ENCODE data around the gene FBN2.
"Not testable (repeated sequence)": the region's sequence is repeated elsewhere in the genome, so short reads cannot be mapped to it uniquely, and the experiment has no call there.

The FBN2 gene

DNA sequence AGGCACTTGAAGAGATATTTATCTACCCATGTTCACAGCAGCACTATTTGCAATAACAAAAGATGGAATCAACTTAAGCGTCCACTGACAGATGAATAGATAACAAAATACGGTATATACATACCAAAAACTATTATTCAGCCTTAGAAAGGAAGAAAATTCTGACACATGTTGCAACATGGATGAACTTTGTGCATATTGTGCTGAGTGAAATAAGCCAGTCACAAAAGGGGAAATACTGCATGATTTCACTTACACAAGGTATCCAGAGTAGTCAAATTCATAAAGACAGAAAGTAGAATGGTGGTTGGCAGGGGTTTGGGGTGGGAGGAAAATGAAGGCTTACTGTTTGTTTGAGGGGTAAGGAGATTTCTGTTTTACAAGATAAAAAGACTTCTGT lies 66.0 kb downstream of the FBN2 start:
- Mint-ChIP-seq H3K27ac (no peak overlapping the region), H3K4me1 (no peaks in the 10 kb centered on the region), H3K9me3 (peaks cover 0 to 8% of the 10 kb centered on the region in 2 donors), H3K4me3 (no peak overlapping the region), H3K27me3 (no peaks in the 10 kb centered on the region)
- ATAC-seq = no peak
- DNase-seq = no peak

DNA sequence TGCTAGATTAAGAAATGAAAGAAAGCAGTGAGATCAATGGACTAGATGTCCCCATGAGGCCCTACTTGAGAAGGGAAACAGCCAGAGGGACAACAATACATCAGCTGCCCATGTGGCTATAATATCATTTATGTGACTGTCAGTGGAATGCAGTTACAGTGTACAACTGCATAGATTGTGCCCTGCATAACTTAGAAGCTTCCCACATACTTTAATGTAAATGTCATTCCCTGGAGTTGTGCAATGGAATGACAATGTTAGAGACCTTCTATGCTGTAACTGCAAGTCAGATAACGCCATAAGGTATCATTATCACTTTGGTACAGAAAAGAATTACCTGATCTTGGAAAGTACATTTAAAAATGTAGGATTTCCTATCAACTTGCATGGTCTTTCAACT lies 67.4 kb downstream of the FBN2 start:
- Mint-ChIP-seq H3K27ac (no peak overlapping the region), H3K4me1 (no peaks in the 10 kb centered on the region), H3K27me3 (no peaks in the 10 kb centered on the region), H3K4me3 (no peak overlapping the region), H3K9me3 (peaks cover 0 to 8% of the 10 kb centered on the region in 2 donors)
- DNase-seq (no peak), ATAC-seq (no peak)

DNA sequence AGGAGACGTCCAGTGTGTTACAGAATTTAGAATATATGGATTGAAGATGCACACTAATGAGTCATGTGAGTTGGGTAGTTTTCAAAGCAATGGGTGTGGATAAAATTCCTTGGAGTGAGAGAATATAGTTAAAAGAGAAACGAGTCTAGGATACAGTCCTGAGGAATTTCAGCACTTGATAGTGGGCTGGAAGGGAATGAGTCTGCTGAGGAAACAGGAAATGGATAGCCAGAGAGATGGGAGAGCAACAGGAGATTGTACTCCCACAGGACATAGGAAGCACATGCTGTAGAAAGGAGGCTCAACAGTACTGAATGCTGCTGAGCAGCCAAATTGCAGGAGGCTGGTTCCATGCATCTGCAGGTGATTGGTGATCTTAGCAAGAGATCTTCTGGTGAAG lies 68.1 kb downstream of the FBN2 start:
- no peaks in the 10 kb centered on the region for H3K4me1 Mint-ChIP-seq
- H3K9me3 Mint-ChIP-seq = peaks cover 0 to 8% of the 10 kb centered on the region in 2 donors
- no peaks in the 10 kb centered on the region for H3K27me3 Mint-ChIP-seq
- ATAC-seq (no peak), DNase-seq (no peak)
- no peak overlapping the region for H3K27ac Mint-ChIP-seq
- H3K4me3 Mint-ChIP-seq = no peak overlapping the region

DNA sequence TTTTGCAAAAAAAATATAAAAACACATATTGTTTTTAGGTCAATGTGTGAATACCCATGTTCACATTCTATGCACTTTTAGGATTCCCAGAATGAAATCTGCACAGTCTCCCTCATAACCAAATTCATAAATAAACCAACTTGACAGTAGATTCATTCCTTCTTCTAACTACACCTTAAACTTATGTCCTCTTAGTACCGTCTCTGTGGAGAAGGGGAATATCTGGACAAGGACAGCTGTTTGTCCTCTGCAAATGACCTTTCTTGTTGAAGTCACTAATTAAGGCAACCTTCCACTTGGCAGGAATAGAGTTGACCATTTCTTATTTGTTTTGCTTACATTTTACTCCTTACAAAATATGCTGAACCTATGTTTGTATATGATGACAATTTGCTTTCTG lies 71.1 kb downstream of the FBN2 start:
- Mint-ChIP-seq H3K4me1 (no peaks in the 10 kb centered on the region), H3K4me3 (no peak overlapping the region), H3K9me3 (peaks cover 0 to 8% of the 10 kb centered on the region in 2 donors), H3K27me3 (no peaks in the 10 kb centered on the region), H3K27ac (no peak overlapping the region)
- DNase-seq (no peak), ATAC-seq (no peak)

DNA sequence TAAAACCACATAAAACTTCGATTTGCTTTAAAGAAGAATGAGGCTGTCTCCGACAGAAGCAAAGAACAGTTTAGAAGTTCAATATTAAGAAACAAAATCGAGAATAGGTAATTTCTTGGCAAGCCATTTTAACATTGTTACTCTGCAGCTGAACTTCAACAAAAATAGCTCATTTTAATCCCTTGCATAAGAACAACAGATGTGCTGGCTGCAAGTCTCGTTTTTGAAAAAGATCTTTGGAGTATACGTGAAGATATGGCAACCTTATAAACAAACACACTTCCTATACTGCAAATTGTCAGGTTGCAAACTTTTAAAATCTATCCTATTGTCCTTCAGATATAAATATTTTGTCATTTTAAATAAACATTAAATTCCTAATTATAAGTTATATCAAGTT lies 71.5 kb downstream of the FBN2 start:
- DNase-seq = no peak

DNA sequence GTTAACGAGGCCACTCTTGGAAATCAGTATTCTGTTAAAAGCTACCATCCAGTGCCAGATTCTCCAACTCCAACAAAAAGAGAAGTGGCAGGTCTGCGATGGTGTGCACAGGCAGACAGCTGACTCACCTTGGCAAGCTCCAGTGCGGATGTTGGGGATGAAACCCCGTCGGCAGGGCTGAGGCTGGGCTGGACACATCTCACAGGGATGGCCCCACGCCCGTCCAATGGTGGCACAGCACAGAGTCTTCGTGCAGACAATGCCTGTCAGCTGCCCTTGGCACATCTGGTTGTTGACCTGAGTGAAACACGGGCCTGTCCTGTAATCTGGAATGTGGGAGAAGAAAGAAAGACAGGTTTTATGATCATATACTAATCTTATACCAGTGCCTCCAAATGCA lies 73.4 kb downstream of the FBN2 start:
- no peak for DNase-seq
- no peaks in the 10 kb centered on the region for H3K4me1 Mint-ChIP-seq
- peaks cover 0 to 2% of the 10 kb centered on the region in 2 donors for H3K9me3 Mint-ChIP-seq
- no peaks in the 10 kb centered on the region for H3K27me3 Mint-ChIP-seq
- no peak overlapping the region for H3K4me3 Mint-ChIP-seq
- ATAC-seq = no peak
- H3K27ac Mint-ChIP-seq = no peak overlapping the region

More for the DNA sequence above, 71.5 kb downstream of the FBN2 start:
- H3K27me3 Mint-ChIP-seq = no peaks in the 10 kb centered on the region
- H3K4me3 Mint-ChIP-seq = no peak overlapping the region
- no peaks in the 10 kb centered on the region for H3K4me1 Mint-ChIP-seq
- peaks cover 0 to 8% of the 10 kb centered on the region in 2 donors for H3K9me3 Mint-ChIP-seq
- no peak for ATAC-seq
- no peak overlapping the region for H3K27ac Mint-ChIP-seq

DNA sequence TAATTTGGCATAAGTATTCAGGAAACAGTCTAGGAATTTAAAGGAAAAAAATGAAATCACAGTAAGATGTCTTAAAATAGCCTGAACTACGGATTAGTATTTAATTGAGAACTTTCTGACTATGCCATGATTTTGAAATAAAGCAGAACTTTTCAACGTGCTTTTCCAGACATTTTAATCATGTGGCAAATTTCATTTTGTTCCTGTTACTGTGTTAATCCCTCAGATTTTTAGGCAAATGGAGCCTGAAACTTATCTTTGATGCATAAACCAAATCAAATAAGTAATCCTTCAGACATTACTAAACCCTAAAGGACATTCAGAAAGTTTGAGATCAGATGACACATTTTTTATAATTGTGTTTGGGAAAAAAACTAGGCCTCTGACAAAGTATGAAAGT lies 75.7 kb downstream of the FBN2 start:
- H3K4me1 Mint-ChIP-seq = no peaks in the 10 kb centered on the region
- no peak overlapping the region for H3K27ac Mint-ChIP-seq
- ATAC-seq (no peak), DNase-seq (no peak)
- no peaks in the 10 kb centered on the region for H3K27me3 Mint-ChIP-seq
- H3K9me3 Mint-ChIP-seq = peaks cover 0 to 22% of the 10 kb centered on the region in 2 donors
- H3K4me3 Mint-ChIP-seq = no peak overlapping the region

DNA sequence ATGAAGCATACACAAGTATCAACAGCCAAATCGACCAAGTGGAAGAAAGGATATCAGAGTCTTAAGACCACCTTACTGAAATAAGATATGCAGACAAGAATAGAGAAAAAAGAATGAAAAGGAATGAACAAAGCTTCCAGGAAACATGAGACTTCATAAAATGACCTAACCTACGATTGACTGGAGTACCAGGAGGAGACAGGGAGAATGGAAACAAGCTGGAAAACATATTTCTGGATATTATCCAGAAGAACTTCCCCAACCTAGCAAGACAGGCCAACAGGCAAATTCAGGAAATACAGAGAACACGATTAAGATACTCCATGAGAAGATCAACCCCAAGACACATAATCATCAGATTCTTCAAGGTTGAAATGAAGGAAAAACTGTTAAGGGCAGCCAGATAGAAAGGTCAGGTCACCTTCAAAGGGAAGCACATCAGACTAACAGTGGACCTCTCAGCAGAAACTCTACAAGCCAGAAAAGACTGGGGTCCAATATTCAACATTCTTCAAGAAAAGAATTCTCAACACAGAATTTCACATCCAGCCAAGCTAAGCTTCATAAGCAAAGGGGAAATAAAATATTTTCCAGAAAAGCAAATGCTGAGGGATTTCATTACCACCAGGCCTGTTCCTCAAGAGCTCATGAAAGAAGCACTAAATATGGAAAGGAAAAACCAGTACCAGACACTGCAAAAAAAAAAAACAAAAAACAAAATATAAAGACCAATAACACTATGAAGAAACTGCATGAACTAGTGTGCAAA lies 80.7 kb downstream of the FBN2 start:
- H3K4me1 Mint-ChIP-seq, DNase-seq, H3K4me3 Mint-ChIP-seq, ATAC-seq, H3K27ac Mint-ChIP-seq, H3K27me3 Mint-ChIP-seq: not testable (repeated sequence)
- H3K9me3 Mint-ChIP-seq = peaks cover 8 to 43% of the 10 kb centered on the region in 2 donors

DNA sequence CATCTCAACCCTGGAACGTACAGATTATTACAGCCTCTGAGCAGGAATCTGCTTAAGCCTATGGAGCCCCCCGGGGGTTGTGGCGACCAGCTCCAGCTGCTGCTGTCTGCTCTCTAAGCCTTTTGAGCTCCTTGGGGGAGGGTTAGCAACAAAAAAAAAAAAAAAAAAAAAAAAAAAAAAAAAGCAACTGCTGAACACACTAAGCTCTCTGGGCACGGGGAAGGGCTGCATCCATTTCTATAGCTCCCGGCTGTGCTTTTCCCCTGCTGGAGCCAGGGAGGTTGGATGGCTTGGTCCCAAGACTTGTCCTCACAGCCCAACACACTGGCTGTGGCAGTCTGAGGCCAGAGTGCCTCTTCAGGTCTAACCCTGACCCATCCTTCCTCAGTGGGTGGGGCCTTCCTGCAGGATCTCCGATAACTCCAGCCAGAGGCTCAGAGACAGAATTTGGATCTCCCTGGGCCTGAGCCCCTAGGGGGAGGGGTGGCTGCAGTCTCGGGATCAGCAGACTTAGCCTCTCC lies 82.1 kb downstream of the FBN2 start:
- H3K4me3 Mint-ChIP-seq = no peak overlapping the region
- H3K27ac Mint-ChIP-seq = no peak overlapping the region
- no peak for ATAC-seq
- H3K27me3 Mint-ChIP-seq = no peaks in the 10 kb centered on the region
- peaks cover 8 to 43% of the 10 kb centered on the region in 2 donors for H3K9me3 Mint-ChIP-seq
- no peaks in the 10 kb centered on the region for H3K4me1 Mint-ChIP-seq
- DNase-seq = no peak

DNA sequence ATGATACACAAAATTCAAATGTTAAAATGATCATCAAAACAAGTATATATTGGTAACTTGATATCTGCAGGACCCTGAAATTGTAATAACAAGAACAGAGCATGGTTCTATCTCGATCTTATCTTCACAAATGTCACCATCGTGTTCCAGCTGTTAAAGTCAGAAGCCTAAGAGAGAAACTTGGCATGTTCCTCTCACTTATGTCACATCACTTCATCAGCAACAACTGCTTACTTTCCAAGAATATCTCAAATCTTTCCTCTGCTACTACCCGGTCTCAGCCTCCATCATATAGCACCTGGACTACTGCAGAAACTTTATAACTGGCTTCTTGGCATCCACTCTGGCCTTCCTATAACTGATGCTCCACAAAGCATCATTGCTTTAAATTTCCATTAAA lies 84.9 kb downstream of the FBN2 start:
- Mint-ChIP-seq H3K4me3 (no peak overlapping the region), H3K27ac (no peak overlapping the region), H3K4me1 (no peaks in the 10 kb centered on the region), H3K9me3 (peaks cover 8 to 27% of the 10 kb centered on the region in 2 donors), H3K27me3 (no peaks in the 10 kb centered on the region)
- DNase-seq (no peak), ATAC-seq (no peak)

DNA sequence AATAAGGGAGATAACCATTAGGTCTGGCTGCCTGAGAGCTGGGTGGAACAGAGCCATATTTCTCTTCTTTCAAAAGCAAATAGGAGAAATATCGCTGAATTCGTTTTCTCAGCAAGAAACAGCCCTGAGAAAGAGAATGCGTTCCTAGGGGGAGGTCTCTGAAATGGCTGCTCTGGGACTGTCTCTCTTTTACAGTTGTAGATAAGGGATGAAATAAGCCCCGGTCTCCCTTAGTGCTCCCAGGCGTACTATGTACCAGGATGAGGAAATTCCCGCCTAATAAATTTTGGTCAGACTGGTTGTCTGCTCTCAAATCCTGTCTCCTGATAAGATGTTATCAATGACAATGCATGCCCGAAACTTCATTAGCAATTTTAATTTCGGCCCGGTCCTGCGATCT lies 90.8 kb downstream of the FBN2 start:
- DNase-seq, H3K27ac Mint-ChIP-seq, H3K4me1 Mint-ChIP-seq, ATAC-seq, H3K4me3 Mint-ChIP-seq, H3K27me3 Mint-ChIP-seq: not testable (repeated sequence)
- peaks cover 11 to 14% of the 10 kb centered on the region in 2 donors for H3K9me3 Mint-ChIP-seq

DNA sequence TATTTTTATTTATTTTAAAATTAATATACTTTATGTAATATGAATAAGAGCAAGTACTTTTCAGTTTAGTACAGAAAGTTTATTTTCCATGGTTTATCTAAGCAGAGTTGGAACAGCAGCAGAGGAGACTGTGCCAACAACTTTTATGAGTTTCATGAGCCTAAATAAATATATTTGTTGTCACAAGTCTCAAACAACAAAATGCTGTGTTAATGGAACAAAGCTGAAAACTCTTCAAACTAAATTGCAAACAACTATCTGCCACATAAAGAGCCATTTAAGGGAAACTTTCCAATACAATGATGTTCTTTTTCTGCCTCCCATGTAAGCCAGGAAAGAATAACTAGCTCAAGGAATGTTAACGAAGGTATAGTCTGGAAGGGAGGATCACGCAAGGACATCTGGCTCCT lies 96.1 kb downstream of the FBN2 start:
- H3K4me1 Mint-ChIP-seq = no peaks in the 10 kb centered on the region

DNA sequence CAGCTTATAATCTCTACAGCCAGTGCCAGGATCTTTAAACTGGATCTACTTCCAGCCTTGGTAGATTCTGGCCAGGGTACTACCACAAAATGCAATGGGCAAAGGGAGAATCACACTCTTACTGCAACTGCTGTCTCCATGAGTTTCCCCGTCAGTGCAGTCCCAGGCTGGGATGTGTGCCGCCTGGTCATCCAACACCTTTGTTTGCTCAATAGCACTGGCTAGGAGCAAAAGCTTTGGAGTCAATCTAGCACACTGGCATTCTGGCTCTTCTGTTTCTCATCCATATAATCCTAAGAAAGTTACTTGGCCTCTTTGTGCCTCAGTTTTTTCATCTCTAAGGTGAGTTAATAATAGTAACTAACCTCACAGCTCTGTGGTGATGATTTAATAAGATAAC lies 96.9 kb downstream of the FBN2 start:
- DNase-seq (no peak), ATAC-seq (no peak)
- no peak overlapping the region for H3K4me3 Mint-ChIP-seq
- no peaks in the 10 kb centered on the region for H3K27me3 Mint-ChIP-seq
- no peaks in the 10 kb centered on the region for H3K4me1 Mint-ChIP-seq
- H3K27ac Mint-ChIP-seq = no peak overlapping the region
- no peaks in the 10 kb centered on the region for H3K9me3 Mint-ChIP-seq

More for the DNA sequence above, 96.1 kb downstream of the FBN2 start:
- ATAC-seq = no peak
- no peak overlapping the region for H3K4me3 Mint-ChIP-seq
- no peak for DNase-seq
- H3K27ac Mint-ChIP-seq = no peak overlapping the region
- peaks cover 2 to 3% of the 10 kb centered on the region in 2 donors for H3K9me3 Mint-ChIP-seq
- no peaks in the 10 kb centered on the region for H3K27me3 Mint-ChIP-seq

DNA sequence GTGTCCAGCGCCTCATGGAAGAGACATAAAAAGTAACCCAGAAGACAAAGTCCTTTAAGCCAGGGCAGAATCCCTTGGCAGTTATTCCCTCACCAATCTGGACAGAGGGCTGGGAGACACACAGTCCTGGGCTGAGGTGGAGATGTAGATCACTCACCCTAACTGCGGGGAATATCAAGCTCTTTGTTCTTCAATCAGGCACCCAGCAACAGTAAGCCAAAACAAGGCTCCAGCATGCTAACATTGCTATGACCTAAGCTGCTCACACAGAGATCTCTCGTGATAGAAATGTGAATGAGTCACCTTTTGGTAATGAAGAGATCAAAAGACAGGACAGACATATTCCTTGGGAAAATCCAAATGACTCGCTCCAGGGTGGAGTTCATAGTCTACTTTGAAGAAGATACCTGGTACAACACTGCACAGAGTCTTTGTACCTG lies 101.3 kb downstream of the FBN2 start:
- H3K27ac Mint-ChIP-seq = no peak overlapping the region
- ATAC-seq = no peak
- no peaks in the 10 kb centered on the region for H3K4me1 Mint-ChIP-seq
- DNase-seq = no peak
- H3K4me3 Mint-ChIP-seq = no peak overlapping the region
- H3K9me3 Mint-ChIP-seq = no peaks in the 10 kb centered on the region
- no peaks in the 10 kb centered on the region for H3K27me3 Mint-ChIP-seq

DNA sequence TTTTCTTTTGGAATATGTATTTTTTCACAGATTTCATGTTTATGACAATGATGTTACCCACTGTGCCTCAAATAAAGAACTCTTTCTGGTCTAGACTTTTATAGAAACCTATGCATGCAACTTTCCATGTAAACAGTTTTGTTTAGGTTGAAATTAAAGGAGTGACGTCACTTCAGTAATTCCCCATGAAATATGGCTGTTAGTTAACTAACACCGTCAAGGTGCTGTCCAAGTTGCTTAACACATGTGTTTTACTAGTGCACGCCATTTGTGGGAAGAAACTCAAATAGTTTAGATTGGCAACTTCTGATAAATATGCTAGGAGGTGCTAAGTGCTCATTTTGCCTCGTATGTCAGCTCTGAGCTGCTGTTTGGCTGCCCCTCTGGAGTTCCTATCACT lies 102.2 kb downstream of the FBN2 start:
- Mint-ChIP-seq H3K9me3 (no peaks in the 10 kb centered on the region), H3K27me3 (no peaks in the 10 kb centered on the region), H3K4me3 (no peak overlapping the region), H3K4me1 (no peaks in the 10 kb centered on the region), H3K27ac (no peak overlapping the region)
- DNase-seq (no peak), ATAC-seq (no peak)

DNA sequence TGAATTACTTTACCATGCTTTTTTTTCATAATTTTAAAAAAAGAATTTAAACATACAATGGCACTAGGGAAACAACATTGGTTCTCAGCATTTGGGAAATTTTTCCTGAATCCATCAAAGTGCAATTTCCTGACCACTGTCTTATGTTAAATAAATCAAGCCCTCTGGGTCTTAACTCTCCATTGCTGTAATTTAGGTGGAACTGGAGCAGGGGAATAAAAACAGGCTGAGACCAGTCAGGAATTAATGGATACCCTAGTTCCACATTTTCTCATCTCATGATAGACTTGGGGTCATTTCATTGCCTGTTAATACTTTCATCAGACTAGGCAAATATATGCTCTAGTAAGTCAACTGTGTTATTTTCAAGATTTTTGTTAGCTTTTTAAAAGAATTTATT lies 103.1 kb downstream of the FBN2 start:
- Mint-ChIP-seq H3K4me1 (no peaks in the 10 kb centered on the region), H3K27me3 (no peaks in the 10 kb centered on the region)

More for the DNA sequence above, 103.1 kb downstream of the FBN2 start:
- Mint-ChIP-seq H3K27ac (no peak overlapping the region), H3K9me3 (no peaks in the 10 kb centered on the region), H3K4me3 (no peak overlapping the region)
- DNase-seq (no peak), ATAC-seq (no peak)
